GM21367 (cell line): Measurements from ENCODE around the gene RGS10.
"Not testable (repeated sequence)": the region's sequence is repeated elsewhere in the genome, so short reads cannot be mapped to it uniquely, and the experiment has no call there.

Experiments
- ATAC-seq: cut with Tn5 transposase; IDR thresholded peaks from one replicate; pipeline ENCODE4 v1.9.1; 2021; ENCODE audit not compliant: unreplicated experiment

Gene RGS10

DNA sequence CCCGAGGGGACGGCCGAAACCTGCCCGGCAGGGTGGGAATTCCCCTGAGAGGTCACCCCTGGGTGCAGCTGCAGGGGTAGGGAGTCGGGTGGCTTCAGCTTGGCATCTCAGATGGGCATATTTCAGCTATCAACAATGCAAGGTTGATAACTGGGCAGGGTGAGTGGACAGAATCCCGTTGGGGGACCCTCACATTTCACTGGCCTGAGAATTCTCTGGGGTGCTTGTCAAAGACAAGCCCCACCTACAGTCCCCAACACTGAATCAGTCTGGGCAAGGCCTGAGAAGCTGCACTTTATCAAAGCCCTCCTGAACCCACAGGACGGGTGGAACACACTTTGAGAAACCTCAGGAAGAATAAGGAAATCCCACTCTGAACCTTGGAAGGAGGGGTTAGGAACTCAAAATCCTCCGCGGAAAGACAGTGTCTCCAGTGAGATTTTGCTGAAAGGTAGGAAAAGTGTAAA is 3.1 kb downstream of the RGS10 start:
- ATAC-seq: no peak

DNA sequence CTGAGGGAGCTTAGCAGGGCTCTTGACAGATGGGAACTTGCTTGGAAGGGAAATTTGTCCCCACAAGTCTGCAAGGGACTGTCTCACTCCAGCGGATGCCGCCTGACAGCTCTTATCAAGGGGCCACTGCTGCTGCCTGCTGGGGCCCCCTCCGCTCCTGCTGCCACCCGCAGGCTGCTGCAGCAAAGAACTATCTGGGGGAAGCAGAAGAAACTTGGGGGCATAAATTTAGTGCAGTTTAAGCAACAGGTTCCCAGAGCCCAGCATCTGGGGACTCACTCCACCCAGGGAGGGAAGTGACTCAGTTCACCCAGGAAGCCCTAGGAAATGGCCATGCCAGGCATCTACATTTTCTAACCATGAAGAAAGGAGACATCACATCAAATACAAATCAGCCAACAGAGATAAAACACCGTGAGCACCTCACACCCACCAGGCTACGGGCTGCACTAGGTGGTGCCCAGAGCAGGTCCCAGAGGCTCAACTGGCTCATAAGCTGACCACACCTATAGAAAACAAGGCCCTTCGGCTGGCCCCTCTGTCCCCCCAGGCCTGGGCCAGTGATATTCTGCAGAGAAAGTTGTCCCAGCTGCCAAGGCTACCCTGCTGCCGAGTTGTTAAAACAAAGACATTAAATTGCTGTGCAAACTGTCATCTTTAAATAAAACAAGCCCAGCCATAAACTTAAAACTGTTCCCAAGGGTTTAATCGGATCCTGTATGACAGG is 3.7 kb downstream of the RGS10 start:
- no peak for ATAC-seq

DNA sequence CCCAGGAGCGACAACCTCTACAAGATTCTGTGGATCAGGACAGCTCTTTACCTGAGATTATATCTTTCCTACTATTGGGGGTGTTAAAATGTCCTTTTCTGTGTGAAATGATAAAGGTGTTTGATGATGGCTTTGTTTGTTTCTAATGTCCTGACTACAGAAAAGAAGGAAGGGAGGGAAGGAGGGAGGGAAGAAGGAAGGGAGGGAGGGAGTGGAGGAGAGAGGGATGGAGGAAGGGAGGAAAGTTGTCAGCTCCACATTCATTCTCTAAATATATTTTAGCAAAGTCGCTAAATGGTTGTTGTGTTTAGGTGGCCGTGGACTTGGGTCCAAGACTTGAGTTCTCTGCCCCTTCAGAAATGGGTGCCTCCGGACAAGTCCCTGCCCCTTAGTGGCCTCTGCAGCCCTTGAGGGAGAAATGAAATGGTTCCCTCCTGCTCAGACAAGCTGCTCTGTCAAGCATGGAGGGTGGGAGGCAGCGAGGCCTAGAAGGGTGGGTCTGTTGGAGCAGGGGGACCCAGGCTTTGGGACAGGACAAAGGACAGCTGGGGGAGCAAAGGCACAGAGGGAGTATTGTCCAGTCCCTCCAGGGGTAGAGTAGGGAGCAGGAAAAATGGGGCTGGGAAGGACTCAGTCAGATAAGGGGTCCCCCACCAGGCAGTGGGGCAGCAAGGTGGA is 4.4 kb downstream of the RGS10 start:
- ATAC-seq: no peak

DNA sequence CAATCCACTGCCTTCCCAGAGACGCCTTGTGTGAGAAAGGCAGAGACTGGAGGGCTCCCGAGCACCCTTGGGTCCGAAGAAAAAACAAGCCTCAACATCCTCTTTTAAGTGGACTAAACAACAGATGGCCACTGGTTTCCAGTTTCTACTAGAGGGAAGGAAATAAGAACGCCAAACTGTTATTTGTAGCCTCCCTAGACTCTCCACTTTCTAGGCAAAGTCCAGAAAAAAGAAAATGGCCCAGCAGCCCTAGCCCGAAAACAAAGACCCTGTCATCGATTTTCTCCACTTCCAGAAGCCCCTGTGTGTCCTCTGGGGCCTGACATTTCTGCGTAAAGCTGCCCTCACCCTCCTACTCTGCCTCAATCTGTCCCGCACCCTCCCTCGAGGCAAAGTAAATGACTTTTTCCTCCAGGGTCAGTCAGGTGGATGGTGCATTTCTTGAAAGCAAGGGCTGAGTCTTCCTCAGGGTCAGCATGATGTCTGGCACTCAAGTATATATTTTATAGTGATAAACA is 6.0 kb downstream of the RGS10 start:
- ATAC-seq: no peak

DNA sequence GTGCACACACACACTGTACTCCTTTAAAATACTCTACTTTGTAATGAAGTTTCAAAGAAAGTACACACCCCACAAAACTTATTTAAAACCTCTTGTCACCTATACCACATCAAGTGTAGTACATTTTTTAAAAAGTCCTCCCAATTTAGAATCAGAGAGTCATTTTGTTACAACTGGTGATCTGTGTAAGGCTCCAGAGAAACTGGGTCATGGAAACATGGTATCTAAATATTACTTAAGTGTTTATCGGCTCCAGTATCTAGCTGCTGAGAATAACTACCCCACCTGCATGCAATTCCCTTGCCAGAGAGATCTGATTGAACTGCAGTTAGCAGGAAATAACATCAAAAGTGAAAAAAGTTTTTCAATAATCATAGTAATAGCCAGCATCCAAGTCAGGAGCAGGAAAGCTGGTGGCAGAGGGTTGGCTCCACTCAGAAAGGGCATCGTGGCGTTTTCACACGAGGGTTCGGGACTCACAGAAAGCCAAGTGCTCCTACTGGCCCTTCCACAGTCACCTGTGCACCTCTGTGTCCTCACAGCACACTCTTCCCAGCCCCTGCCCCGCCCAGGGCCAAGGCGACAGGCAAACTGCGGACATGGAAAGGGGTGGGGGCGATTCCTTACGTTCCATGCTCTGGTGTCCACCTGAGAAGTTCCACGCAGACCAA is 6.5 kb downstream of the RGS10 start:
- ATAC-seq: no peak

DNA sequence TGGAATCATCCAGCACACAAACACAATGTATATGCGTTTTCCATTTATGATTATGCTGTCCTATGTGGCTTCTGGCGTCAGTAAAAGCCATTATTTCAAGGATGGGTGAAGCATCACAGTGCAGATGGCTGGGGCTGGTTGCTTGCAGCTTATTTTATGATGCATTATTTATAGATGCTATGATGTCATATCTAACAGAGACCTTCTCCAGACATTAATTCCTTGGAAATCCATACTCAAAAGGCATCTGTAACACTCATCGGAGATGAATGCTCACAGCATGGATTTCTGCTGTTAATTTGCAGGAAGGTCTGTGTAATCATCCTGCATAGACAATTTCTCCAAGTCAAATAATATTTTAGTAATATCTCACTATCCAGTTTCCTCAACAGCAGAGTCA is 7.2 kb downstream of the RGS10 start:
- ATAC-seq: no peak

DNA sequence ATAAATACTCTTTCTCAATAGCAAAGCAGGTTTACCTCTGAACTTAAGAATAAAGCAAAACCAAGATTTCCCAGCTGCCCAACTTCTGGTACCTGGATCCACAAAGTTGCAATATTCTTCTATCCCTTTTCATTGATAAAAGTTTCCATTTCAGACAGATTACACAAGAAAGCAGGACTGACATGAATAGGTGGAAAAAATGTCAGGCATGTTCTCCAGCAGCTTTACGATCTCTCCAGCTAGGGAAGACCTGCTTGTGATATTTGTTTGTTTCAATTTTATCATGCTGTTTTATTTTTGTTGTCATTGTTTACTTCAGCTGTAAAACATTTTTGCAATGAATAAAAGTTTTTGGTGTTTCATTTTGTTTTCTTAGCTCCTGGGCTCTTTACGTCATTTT is 9.0 kb downstream of the RGS10 start:
- no peak for ATAC-seq

DNA sequence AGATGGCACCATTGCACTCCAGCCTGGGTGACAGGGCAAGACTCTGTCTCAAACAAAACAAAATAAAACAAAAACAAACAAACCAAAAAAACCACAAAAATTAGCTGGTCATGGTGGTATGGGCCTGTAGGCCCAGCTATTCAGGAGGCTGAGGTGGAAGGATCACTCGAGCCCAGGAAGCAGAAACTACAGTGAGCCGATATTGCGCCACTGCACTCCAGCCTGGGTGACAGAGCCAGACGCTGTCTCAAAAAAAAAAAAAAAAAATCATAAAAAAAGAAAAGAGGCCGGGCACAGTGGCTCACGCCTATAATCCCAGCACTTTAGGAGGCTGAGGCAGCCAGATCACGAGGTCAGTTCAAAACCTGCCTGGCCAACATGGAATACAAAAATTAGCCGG is 9.7 kb downstream of the RGS10 start:
- not testable (repeated sequence) for ATAC-seq

DNA sequence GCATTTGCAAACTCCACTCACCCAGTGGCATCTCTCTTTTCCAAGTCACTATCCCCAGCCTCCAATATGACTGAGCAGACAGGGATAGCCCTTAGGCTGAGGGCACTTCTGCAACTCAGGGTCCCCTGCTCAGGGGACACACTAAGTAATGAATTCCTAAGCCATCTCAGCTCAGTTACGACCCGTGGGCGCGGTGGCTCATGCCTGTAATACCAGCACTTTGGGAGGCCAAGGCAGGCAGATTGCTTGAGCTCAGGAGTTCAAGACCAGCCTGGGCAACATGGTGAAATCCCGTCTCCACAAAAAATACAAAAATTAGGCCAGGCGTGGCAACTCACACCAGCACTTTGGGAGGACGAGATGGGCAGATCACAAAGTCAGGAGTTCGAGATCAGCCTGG is 10.3 kb downstream of the RGS10 start:
- ATAC-seq: not testable (repeated sequence)

DNA sequence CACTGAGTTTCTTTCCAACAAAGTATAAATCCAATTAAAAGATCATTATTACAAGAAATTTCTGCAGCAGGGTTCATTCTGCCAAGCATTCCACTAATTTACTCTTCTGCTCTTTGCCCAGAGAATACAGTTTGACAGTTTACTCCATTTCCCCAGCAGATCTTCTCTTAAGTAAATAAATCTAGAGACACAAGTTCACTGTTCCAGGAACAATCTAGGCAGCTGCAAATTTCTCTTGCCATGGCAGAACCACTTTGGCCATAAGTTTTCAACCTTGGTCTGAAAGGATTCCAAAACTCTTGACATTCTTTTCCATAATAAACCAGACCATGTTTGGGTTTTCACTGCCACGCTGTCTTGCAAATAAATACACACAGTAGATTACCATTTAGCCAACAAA is 11.5 kb downstream of the RGS10 start:
- ATAC-seq: no peak

DNA sequence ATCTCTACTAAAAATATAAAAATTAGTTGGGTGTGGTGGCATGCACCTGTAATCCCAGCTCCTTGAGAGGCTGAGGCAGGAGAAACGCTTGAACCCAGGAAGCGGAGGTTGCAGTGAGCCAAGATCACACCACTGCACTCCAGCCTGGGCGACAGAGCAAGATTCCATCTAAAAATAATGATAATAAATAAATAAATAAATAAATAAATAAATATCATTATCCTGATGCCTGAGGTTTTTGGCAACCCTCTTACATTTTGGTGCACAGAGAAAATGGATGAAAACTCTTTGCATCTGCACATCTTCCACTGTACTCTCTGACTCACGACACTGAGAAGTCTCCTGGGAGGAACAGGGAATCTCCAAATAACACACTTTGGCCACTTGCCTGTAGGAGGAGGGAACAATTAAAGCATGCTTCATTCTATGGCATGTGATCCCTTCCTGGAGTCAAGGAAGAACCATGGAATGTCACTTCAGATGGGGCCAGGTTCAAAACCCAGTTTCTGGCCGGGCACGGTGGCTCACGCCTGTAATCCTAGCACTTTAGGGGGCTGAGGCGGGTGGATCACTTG is 13.8 kb downstream of the RGS10 start:
- ATAC-seq: not testable (repeated sequence)

DNA sequence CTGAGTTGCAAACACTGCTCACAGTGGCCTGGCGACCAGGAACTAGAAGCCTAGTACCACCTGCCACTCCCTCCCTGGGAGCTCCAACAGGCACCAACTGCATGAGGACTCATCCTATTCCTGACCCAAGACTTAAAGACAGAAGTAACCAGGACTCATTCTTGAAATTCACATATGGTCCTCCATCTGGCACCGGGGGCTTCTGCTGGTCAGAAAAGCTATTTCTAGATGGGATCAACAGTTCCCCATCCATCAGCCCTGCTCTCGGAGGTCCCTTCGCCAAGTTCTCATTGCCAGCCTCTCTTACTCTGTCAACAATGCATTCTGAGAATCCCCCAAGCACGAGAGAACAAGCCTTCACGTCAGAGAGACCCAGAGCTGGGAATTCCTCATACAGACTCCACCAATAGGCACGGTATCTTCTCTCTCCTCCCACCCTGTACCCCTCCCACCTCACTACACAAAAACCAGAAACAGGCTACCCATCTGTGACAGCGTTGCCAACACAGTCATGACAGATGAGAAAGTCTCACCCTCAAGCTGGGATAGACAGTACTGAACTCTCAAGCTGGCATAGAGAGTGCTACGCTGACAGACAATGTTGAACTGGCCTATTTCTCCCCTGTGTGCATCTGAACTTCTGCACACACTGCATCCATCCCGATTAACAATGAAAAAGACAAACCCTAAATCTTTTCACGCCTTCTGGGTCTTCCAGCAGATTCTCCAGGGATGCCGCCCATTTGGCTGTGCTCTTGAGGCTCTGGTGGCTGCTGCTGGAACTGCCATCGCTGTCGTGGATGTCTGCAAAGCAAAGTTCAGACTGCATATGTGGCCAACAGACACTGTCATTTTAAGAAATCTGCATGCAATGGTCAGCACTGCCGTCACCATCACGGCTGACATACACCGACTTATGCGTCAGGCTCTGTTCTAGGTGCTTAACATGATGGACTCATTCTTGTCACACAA is 15.6 kb downstream of the RGS10 start:
- no peak for ATAC-seq

DNA sequence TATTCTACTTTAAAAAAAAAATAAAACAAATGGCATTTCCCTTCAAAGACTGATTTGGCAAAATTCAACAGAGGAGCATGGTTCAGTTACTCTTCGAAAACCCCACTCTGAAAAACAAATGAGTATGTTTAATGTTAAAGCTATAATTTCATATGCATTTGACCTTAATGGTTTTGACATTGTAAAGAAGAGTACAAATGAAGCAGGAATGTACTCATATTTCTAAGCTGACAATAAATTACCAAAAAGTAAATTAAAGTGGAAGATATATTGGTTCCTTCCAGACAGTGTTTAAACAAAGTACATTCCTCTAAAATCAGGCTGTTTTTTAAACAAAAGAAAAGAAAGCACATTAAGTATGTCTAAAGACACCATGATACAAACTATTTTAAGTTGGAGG is 16.4 kb downstream of the RGS10 start:
- ATAC-seq: no peak

DNA sequence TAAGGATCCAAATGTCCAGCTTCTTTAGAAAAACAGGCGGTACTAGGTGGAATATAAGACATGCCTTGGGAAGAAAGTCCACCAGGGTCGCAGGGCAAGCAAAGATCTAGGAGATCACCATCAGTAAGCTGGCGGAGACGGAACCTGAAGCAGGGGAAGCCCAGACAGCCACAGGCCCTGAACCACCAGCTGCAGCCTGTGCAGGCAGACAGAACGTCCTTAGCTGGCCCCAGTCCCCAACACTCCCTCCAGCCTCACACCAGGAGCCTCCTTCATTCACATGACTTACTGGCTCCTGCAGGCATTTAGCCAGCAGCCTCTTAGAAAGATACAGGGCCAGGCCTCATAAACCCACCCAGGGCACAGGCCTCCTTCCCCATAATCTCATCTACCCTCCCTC is 17.4 kb downstream of the RGS10 start:
- ATAC-seq: no peak

DNA sequence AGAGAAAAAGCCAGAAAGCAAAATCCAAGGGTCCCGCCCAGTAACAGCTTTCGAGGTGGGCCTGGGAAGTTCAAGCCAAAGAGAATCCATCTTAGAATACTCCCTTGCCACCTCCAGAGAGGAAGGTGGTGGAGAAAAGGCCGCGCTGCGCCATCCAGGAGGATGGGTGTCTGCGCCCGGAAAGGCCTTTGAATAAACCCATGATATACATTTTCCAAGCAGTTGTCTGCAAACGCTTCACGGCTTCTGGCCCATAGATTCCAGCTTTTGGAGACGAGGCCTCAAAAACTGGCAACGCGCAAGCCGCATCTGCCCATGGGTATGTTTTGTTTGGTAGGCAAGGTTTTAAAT is 17.8 kb downstream of the RGS10 start:
- no peak for ATAC-seq

DNA sequence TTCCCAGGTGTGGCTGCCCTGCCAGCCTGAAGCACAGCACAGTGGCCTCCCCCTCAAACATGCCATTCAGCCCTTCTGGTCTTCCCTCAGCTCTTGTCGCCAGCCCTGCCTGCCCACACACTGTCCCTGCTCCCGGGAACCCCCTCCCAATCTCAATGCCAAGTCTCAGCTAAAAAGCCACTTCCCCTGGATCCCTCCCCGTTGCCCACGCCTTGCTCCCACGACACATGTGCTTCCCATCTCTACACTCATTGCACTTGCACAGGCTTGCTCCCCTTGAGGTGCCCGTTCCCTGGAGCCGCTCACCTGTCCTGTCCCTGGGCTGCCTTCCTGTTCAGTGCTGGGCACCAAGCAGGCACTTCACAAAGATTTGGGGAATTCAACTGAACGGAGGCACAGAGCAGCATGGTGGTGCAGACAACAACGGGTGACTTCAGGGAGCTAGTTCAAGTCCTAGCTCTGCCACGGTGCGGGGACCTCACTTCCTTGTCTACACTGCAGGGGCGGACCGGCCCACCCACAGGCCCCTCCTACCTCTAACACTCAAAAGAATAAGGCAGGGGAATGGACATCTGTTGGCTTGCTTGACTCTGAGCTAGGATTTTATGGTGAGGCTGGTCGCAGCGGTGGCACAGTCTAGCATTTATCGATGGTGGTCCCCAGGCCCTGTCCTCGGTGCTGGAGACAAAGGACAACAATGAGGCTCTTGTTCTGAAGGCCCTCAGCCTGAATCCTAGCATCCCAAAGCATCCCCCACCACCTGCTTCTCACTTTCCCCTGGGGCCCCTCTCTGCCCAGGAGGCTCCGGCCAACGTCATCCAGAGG is 18.4 kb downstream of the RGS10 start:
- ATAC-seq: no peak

DNA sequence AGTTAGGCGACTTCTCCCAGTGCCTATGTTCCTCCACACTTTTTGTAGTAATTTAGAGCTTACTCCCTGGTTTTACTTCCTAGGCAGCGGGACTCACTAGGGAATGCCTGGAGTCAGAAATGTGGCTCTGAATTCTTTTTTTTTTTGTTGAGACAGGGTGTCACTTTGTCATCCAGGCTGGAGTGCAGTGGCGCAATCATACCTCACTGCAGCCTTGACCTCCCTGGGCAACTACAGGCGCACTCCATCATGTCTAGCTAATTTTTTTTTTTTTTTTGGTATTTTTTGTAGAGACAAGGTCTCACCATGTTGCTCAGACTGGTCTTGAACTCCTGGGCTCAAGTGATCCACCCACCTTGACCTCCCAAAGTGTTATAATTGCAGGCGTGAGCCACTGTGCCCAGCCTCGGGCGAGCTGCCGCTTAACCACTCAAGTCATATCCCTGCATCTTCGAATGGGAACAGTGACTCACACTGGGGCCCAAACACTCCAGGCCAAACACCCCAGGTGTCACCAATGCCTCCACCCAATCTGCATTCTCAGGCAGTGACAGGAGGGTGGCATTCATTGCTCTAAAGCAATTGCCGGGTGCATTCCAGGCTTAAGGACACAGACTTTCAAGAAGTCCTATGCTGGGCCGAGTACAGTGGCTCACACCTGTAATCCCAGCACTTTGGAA is 19.6 kb downstream of the RGS10 start:
- ATAC-seq: no peak

DNA sequence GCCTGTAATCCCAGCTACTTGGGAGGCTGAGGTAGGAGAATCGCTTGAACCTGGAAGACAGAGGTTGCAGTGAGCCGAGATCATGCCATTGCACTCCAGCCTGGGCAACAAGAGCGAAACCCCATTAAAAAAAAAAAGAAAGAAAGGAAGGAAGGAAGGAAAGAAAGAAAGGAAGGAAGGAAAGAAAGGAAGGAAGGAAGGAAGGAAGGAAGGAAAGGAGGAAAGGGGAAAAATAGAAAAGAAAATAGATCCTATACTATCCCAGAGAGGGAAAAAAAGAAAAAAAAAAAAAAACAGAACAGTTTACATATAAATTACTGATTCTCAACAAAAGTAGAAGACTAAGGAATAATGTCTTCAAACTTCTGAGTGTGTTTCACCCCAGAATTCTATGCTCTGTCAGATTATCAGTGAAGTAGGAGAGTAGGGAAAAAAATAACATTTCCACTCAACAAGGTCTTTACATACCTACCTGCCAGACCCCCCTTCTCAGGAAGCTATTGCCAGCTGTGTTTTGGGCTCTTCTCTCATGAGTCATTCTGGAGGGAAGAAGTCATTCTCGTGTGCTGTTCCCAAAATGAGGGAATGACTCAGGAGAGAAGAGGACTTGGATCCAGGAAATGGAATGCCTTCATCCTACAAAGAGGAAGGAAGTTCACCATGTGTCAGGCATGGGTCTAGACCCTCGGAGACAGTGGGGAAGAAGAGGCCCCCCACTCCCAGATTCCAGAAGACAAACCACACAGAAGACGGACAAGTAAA is 20.9 kb downstream of the RGS10 start:
- no peak for ATAC-seq
